HepG2 (cell line): ENCODE measurements around the gene ETV6. TPM values are rescaled to one million over a fixed set of nuclear protein-coding genes. Genes with fewer than 3 reads are reported as not detected.

ENCODE experiments used
- ATAD3A ChIP-seq: sonication (generic); formaldehyde crosslinking; IDR thresholded peaks from 2 replicates; pipeline ENCODE4 v1.4.0; 2020; ENCODE audit warnings: missing genetic modification reagents
- CEBPG ChIP-seq: IDR thresholded peaks from 2 replicates; pipeline ENCODE4 v1.6.1; 2016
- FOXA3 ChIP-seq: IDR thresholded peaks from 2 replicates; pipeline ENCODE4 v1.6.1; 2016; ENCODE audit warnings: missing genetic modification reagents, missing compliant biosample characterization
- GLI4 ChIP-seq: sonication (generic); formaldehyde crosslinking; IDR thresholded peaks from 2 replicates; pipeline ENCODE4 v1.5.1; 2020; ENCODE audit warnings: missing genetic modification reagents, mild to moderate bottlenecking, moderate library complexity, borderline replicate concordance
- HDAC1 ChIP-seq: sonication (generic); formaldehyde crosslinking; IDR thresholded peaks from 2 replicates; pipeline ENCODE4 v1.5.1; 2020; ENCODE audit warnings: mild to moderate bottlenecking, missing genetic modification reagents
- HIVEP1 ChIP-seq: sonication (generic); formaldehyde crosslinking; IDR thresholded peaks from 2 replicates; pipeline ENCODE4 v1.4.0; 2020; ENCODE audit warnings: mild to moderate bottlenecking, missing genetic modification reagents
- HNF4G ChIP-seq, 2 experiments: sonication (generic) in 1 of 2; formaldehyde crosslinking in 1 of 2; IDR thresholded peaks; 2 replicates each; pipeline versions ENCODE4 v1.4.0 to v1.6.1; 2011 to 2020; ENCODE audit warnings: borderline replicate concordance in 2 of 2, low read depth in 2 of 2, mild to moderate bottlenecking in 2 of 2, low read length in 1 of 2, missing genetic modification reagents in 1 of 2, moderate library complexity in 1 of 2
- HOXA9 ChIP-seq: sonication (generic); formaldehyde crosslinking; IDR thresholded peaks from 2 replicates; pipeline ENCODE4 v1.8.1; 2022; ENCODE audit warnings: missing genetic modification reagents, mild to moderate bottlenecking, moderate library complexity, borderline replicate concordance
- JUNB ChIP-seq: sonication (generic); formaldehyde crosslinking; IDR thresholded peaks from 2 replicates; pipeline ENCODE4 v1.8.0; 2022; ENCODE audit warnings: missing genetic modification reagents, mild to moderate bottlenecking, borderline replicate concordance
- MAFG ChIP-seq: sonication (generic); formaldehyde crosslinking; IDR thresholded peaks from 2 replicates; pipeline ENCODE4 v1.5.1; 2020; ENCODE audit warnings: mild to moderate bottlenecking, missing genetic modification reagents
- NCOA5 ChIP-seq: sonication (generic); formaldehyde crosslinking; IDR thresholded peaks from 2 replicates; pipeline ENCODE4 v1.4.0; 2020; ENCODE audit warnings: missing genetic modification reagents
- NFIB ChIP-seq: sonication (generic); formaldehyde crosslinking; IDR thresholded peaks from 2 replicates; pipeline ENCODE4 v1.9.0; 2021; ENCODE audit warnings: missing genetic modification reagents, mild to moderate bottlenecking, borderline replicate concordance
- PHF5A ChIP-seq: IDR thresholded peaks from one replicate; pipeline ENCODE4 v1.6.1; 2018; ENCODE audit warnings: low read depth, missing genetic modification reagents; ENCODE audit not compliant: unreplicated experiment
- POLR2AphosphoS2 ChIP-seq: IDR thresholded peaks from 2 replicates; pipeline ENCODE4 v1.6.1; 2011; ENCODE audit warnings: low read depth, low read length, improper control_type of control experiment
- SMARCE1 ChIP-seq: fragments of 450-650 bp; IDR thresholded peaks from 2 replicates; pipeline ENCODE4 v1.6.1; 2017; ENCODE audit warnings: borderline replicate concordance
- TCF7 ChIP-seq: sonication (generic); IDR thresholded peaks from 2 replicates; pipeline ENCODE4 v1.6.1; 2016; ENCODE audit warnings: antibody characterized with exemption, low read depth
- TRIM24 ChIP-seq: sonication (generic); formaldehyde crosslinking; IDR thresholded peaks from 2 replicates; pipeline ENCODE4 v1.8.0; 2022; ENCODE audit warnings: mild to moderate bottlenecking, missing genetic modification reagents
- ZBTB20 ChIP-seq: sonication (generic); formaldehyde crosslinking; IDR thresholded peaks from 2 replicates; pipeline ENCODE4 v1.8.1; 2023; ENCODE audit warnings: missing genetic modification reagents, low read depth, mild to moderate bottlenecking, borderline replicate concordance
- ZNF577 ChIP-seq: sonication (generic); formaldehyde crosslinking; IDR thresholded peaks from 2 replicates; pipeline ENCODE4 v1.4.0; 2020; ENCODE audit warnings: mild to moderate bottlenecking, low read depth, missing genetic modification reagents, borderline replicate concordance
- ZNF615 ChIP-seq: sonication (generic); formaldehyde crosslinking; IDR thresholded peaks from 2 replicates; pipeline ENCODE4 v1.5.0; 2020; ENCODE audit warnings: mild to moderate bottlenecking, missing genetic modification reagents, borderline replicate concordance
- polyA plus RNA-seq, 8 experiments: library from polyadenylated mRNA; depleted of rRNA in 3 of 8; stranded (reverse) in 7 of 8; unstranded in 1 of 8; fragments of >200 nt; fragmentation: Illumina TruSeq in 4 of 8; extraction: Trizol in 4 of 8; gene quantifications; 2 replicates each; pipeline versions ENCODE4 v1.2.1 to v1.2.3, GENCODE V29; 2011 to 2016; ENCODE audit warnings: low read depth in 4 of 8, missing spikeins in 1 of 8, mixed read lengths in 1 of 8; ENCODE audit not compliant: insufficient read depth in 1 of 8
- total RNA-seq, 5 experiments: library from RNA; depleted of rRNA; stranded (reverse); fragments of >200 nt; fragmentation: Illumina TruSeq; extraction: Trizol; gene quantifications; 2 replicates each; pipeline ENCODE4 v1.2.3, GENCODE V29; 2016; ENCODE audit warnings: low read depth in 1 of 5
- TF ChIP-seq, protein P1 (sequence below): sonication (generic); formaldehyde crosslinking; IDR thresholded peaks from 2 replicates; pipeline ENCODE4 v1.5.1; 2020; ENCODE audit warnings: missing genetic modification reagents, mild to moderate bottlenecking, borderline replicate concordance
- TF ChIP-seq, protein P2 (sequence below): IDR thresholded peaks from 2 replicates; pipeline ENCODE4 v1.4.0; 2020; ENCODE audit warnings: mild to moderate bottlenecking, missing genetic modification reagents
- TF ChIP-seq, protein P3 (sequence below): sonication (generic); formaldehyde crosslinking; IDR thresholded peaks from 2 replicates; pipeline ENCODE4 v1.8.1; 2023; ENCODE audit warnings: missing genetic modification reagents, inconsistent platforms, borderline replicate concordance
- TF ChIP-seq, protein P4 (sequence below): IDR thresholded peaks from 2 replicates; pipeline ENCODE4 v1.6.1; 2012; ENCODE audit warnings: inconsistent platforms

ETV6 gene
- total and polyA plus RNA-seq, 2 of the 13 experiments (the other 11 are each of a cell fraction or from before 2014, with no cell fraction given), result 2.2 to 3.0 TPM

DNA sequence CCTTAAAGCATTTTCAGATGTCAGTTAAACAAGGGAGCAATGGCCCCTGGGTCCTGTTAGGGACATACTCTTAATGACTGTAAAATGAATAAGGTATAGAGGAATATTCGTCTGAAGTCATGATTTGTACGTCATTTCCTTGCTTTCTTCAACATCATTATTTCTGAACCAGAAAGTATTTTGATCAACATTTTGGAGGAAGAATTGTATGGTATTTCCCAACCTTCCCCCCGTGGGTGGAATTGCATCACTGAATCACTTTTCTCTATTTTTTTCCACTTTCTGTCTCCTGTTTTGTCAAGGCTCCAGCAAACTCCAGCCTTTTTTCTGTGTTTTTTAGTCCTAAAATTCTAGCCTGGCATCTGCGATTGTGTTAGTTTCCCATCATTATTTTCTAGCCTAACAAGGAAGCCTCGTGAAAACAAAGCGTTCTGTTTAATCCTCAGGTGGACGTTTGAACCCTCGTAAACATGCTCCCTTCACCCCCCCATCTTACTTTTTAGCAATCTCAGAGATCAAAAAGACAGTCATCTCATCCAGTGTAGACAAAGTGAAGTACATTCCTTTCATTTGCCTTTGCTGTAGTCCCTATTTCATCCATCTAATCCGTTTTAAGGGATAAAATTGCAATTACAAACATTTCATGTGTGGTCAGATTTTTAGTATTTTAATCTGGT is 62.3 kb downstream of the ETV6 start (continued):
- no peak for TF ChIP-seq HNF4G (IDR thresholded peaks at IDR 0.05; ENCODE audit: borderline replicate concordance, low read depth, low read length)
- TF ChIP-seq HNF4G (CRISPR knock-in tag; IDR thresholded peaks at IDR 0.05; ENCODE audit: borderline replicate concordance, low read depth), result 0 out of 2 replicates have a peak, but pooled peaks have one; percentile 31
- TF ChIP-seq JUNB (CRISPR knock-in tag), result no peak
- no peak for TF ChIP-seq POLR2AphosphoS2
- peak; percentile 83 for TF ChIP-seq TCF7
- TF ChIP-seq, protein P1, sequence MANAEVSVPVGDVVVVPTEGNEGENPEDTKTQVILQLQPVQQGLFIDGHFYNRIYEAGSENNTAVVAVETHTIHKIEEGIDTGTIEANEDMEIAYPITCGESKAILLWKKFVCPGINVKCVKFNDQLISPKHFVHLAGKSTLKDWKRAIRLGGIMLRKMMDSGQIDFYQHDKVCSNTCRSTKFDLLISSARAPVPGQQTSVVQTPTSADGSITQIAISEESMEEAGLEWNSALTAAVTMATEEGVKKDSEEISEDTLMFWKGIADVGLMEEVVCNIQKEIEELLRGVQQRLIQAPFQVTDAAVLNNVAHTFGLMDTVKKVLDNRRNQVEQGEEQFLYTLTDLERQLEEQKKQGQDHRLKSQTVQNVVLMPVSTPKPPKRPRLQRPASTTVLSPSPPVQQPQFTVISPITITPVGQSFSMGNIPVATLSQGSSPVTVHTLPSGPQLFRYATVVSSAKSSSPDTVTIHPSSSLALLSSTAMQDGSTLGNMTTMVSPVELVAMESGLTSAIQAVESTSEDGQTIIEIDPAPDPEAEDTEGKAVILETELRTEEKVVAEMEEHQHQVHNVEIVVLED (CRISPR knock-in tag), result no peak
- TF ChIP-seq GLI4 (CRISPR knock-in tag), result no peak
- no peak for TF ChIP-seq ZBTB20 (CRISPR knock-in tag)
- TF ChIP-seq, protein P2, sequence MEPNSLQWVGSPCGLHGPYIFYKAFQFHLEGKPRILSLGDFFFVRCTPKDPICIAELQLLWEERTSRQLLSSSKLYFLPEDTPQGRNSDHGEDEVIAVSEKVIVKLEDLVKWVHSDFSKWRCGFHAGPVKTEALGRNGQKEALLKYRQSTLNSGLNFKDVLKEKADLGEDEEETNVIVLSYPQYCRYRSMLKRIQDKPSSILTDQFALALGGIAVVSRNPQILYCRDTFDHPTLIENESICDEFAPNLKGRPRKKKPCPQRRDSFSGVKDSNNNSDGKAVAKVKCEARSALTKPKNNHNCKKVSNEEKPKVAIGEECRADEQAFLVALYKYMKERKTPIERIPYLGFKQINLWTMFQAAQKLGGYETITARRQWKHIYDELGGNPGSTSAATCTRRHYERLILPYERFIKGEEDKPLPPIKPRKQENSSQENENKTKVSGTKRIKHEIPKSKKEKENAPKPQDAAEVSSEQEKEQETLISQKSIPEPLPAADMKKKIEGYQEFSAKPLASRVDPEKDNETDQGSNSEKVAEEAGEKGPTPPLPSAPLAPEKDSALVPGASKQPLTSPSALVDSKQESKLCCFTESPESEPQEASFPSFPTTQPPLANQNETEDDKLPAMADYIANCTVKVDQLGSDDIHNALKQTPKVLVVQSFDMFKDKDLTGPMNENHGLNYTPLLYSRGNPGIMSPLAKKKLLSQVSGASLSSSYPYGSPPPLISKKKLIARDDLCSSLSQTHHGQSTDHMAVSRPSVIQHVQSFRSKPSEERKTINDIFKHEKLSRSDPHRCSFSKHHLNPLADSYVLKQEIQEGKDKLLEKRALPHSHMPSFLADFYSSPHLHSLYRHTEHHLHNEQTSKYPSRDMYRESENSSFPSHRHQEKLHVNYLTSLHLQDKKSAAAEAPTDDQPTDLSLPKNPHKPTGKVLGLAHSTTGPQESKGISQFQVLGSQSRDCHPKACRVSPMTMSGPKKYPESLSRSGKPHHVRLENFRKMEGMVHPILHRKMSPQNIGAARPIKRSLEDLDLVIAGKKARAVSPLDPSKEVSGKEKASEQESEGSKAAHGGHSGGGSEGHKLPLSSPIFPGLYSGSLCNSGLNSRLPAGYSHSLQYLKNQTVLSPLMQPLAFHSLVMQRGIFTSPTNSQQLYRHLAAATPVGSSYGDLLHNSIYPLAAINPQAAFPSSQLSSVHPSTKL (CRISPR knock-in tag), result peak; percentile 83
- no peak for TF ChIP-seq PHF5A (CRISPR knock-in tag)
- no peak for TF ChIP-seq MAFG
- TF ChIP-seq FOXA3 (CRISPR knock-in tag), result peak; percentile 85
- no peak for TF ChIP-seq ZNF577
- TF ChIP-seq HOXA9 (CRISPR knock-in tag), result no peak
- TF ChIP-seq, protein P3, sequence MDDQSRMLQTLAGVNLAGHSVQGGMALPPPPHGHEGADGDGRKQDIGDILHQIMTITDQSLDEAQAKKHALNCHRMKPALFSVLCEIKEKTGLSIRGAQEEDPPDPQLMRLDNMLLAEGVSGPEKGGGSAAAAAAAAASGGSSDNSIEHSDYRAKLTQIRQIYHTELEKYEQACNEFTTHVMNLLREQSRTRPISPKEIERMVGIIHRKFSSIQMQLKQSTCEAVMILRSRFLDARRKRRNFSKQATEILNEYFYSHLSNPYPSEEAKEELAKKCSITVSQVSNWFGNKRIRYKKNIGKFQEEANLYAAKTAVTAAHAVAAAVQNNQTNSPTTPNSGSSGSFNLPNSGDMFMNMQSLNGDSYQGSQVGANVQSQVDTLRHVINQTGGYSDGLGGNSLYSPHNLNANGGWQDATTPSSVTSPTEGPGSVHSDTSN, result no peak
- no peak for TF ChIP-seq NCOA5 (CRISPR knock-in tag)
- TF ChIP-seq, protein P4, sequence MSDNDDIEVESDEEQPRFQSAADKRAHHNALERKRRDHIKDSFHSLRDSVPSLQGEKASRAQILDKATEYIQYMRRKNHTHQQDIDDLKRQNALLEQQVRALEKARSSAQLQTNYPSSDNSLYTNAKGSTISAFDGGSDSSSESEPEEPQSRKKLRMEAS, result 0 out of 2 replicates have a peak, but pooled peaks have one; percentile 22
- no peak for TF ChIP-seq ZNF615 (CRISPR knock-in tag)
- TF ChIP-seq SMARCE1, result no peak
- TF ChIP-seq TRIM24 (CRISPR knock-in tag), result no peak
- TF ChIP-seq ATAD3A, result no peak
- TF ChIP-seq HIVEP1 (CRISPR knock-in tag), result no peak
- TF ChIP-seq HDAC1, result peak; percentile 40
- TF ChIP-seq NFIB (CRISPR knock-in tag), result no peak
- TF ChIP-seq CEBPG (CRISPR knock-in tag), result peak; percentile 13; the same call in 1 of the 2 replicates
